Activated T-cell treated with anti-CD3 and anti-CD28 coated beads, Interleukin-2, amount 50 U/mL, for 24 hours (primary cell): ENCODE results near the gene NPHP1.
"Not testable (repeated sequence)": the region's sequence is repeated elsewhere in the genome, so short reads cannot be mapped to it uniquely, and the experiment has no call there.

Source experiments
- DNase-seq: peaks from one replicate; pipeline ENCODE4 v3.0.0-alpha.2; 2020
- H3K27ac Mint-ChIP-seq: 2 replicates; pipeline ENCODE4 v1.8.0; 2020; ENCODE audit warnings: mild to moderate bottlenecking, mixed read lengths
- H3K27me3 Mint-ChIP-seq: 2 replicates; pipeline ENCODE4 v1.8.0; 2020; ENCODE audit warnings: mixed read lengths
- H3K36me3 Mint-ChIP-seq: 2 replicates; pipeline ENCODE4 v1.8.0; 2020; ENCODE audit warnings: low read depth, mixed read lengths
- H3K4me1 Mint-ChIP-seq: 2 replicates; pipeline ENCODE4 v1.8.0; 2020; ENCODE audit warnings: low read depth, mixed read lengths
- H3K4me3 Mint-ChIP-seq: 2 replicates; pipeline ENCODE4 v1.8.0; 2020; ENCODE audit warnings: mild to moderate bottlenecking, moderate library complexity, mixed read lengths
- H3K9me3 Mint-ChIP-seq: 2 replicates; pipeline ENCODE4 v1.8.0; 2020; ENCODE audit warnings: mixed read lengths

The NPHP1 gene

DNA sequence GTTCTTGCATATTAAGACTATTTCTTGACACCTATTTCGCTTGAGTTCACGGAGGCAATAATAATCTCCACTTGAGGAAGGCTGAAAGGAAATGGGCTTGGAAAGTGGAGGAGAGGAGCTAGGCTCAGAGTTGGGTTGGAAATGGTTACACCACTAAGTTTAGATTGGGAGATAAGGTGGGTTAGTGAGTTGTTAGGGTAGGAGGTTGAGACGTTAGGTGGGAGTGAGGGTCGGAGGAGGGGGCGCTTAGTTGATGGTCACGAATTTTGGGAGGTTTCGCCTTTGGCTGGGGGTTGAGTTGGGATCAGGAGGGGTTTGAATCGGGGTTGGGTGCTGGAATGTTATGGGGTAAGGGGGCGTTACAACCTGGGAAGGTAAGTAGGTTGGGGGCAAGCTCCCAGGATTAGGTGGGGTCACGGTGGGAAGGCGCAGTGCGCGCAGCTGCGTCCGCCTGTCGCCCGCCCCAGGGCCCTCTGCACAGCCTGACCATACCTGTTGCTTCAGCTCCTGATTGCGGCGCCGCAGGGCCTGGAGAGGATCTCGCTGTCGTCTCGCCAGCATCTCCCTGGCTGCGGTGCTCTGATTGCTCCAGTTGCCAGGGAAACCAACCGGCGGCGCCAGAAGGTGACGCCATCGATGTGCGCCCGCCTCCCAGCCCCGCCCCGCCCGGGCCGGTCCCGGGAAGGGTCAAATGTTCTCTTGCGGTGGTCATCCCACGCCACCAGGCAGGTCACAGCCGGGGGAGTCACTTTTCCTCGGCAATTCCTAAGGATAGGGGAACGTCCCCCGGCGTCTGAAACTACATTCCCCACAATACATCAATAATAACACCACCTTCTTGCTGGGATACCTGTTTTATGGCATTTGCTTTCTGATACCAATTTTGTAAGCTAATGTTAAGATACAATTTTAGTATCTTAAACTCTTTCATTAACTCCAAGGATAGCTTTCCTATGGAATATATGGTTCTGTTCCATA lies at the start of gene NPHP1:
Gene NPHP1, minus strand, starts transcription at position 606 of the 978 bp plus-strand sequence. Its CDS starts 45 bp downstream, at position 561.
- Mint-ChIP-seq H3K36me3 (peaks cover 26% of the 10 kb centered on the region), H3K4me1 (peaks cover 28% of the 10 kb centered on the region), H3K27ac (peak within 1 kb of the TSS; percentile 83), H3K27me3 (no peaks in the 10 kb centered on the region), H3K4me3 (peak within 1 kb of the TSS; percentile 86), H3K9me3 (no peaks in the 10 kb centered on the region)
- peak; percentile 92 for DNase-seq

DNA sequence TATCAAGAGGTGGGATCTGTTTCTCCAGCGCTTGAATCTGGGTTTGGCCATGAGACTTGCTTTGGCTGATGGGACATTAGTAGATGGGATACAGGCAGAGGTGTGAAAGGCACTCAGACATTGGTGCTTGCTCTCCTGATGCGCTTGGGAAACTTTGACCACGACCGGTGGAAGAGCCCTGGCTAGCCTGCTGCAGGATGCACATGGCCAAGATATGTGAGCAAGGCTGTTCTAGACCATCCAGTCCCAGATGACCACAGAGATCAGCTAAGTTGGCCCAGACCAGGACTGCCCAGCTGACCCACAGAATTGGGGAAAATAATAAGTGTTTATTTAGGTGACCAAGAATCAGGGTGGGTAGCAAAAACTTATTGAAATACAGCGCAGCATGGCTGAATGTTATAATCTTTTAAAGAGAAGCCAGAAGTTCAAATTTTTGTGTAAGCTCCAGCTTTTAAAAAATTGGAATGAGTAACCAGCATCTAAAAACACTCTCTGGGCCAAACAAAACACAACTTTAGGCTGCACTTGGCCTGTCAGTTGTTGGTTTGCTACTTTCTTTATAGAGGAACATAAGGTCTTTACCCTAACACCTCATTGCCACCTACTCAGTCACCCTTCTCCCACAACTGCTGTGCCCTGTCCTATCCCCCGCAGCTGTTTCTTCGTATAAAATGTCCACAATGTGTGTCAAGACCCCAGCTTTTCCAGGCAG lies 43.4 kb upstream of the NPHP1 start:
- H3K4me3 Mint-ChIP-seq, H3K4me1 Mint-ChIP-seq, H3K27me3 Mint-ChIP-seq, DNase-seq, H3K36me3 Mint-ChIP-seq, H3K27ac Mint-ChIP-seq, H3K9me3 Mint-ChIP-seq: not testable (repeated sequence)

DNA sequence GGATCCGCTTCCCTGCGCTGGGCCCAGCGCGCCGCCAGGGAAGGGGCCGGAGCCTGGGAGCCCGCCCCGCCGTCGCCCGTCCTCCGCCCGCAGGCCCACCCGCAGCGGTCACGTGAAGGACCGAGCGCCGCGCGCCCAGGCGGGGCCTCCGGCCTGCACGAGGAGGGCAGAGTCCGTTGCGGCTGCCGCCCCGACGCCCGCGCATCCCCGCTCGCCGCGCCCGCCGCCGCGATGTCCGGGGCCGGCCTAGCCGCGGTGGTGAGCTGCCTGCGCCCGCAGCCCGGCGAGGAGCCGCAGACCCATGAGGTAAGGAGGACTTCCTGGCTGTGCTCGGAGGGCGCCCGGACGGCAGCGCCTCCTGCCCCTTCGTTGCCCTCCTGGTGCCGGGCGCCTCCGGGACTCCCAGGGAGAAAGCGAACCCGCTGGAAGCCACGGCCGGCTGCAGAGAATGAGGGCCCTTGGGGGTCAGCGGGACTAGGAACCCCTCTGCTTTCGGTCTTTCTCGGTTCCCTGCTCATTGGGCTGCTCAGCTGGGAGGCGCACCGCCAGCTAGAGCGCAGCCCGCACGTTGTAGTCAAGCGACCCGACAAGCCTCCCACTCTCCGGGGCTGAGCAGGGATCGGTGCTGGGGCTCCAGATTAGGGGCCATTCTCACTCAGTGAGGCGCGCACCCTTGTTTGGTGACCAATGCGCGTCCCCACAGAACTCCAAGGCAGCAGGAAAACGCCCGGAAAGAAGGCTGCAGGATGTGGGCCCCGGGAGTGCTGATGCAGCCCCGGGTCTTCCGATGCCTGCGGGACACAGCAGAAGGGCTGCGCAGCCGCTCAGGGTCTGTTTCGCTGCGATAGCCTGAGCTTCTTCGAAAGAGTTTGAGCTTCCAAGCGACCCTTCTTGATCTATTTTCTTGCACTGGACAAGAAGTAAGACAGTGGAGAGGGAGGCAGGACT lies 40.9 kb upstream of the NPHP1 start:
- not testable (repeated sequence) for DNase-seq, H3K4me3 Mint-ChIP-seq, H3K9me3 Mint-ChIP-seq, H3K36me3 Mint-ChIP-seq, H3K27ac Mint-ChIP-seq, H3K4me1 Mint-ChIP-seq, H3K27me3 Mint-ChIP-seq

GRCh38 chr2:110243283-110243682 lies 38.5 kb upstream of the NPHP1 start:
- H3K27me3 Mint-ChIP-seq, H3K4me1 Mint-ChIP-seq, H3K36me3 Mint-ChIP-seq, DNase-seq, H3K27ac Mint-ChIP-seq, H3K9me3 Mint-ChIP-seq, H3K4me3 Mint-ChIP-seq: not testable (repeated sequence)

DNA sequence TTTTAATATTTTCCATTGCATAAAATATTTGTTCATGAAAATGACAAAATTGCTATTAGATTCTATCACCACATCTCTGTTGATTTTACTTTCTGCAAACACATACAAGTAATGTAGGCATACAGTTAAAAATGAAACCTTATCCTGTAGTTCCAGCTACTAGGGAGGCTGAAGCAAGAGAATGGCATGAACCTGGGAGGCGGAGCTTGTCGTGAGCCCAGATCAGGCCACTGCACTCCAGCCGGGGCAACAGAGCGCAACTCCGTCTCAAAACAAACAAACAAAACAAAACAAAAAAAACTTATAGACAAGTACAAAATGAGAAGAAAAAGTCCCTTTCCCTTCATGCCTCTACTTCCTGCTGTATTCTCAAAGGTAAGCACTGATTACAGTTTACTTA lies 29.7 kb upstream of the NPHP1 start:
- H3K9me3 Mint-ChIP-seq, DNase-seq, H3K4me3 Mint-ChIP-seq, H3K27me3 Mint-ChIP-seq, H3K27ac Mint-ChIP-seq, H3K36me3 Mint-ChIP-seq, H3K4me1 Mint-ChIP-seq: not testable (repeated sequence)

GRCh38 chr2:110229886-110230285 lies 25.1 kb upstream of the NPHP1 start:
- H3K36me3 Mint-ChIP-seq, H3K4me3 Mint-ChIP-seq, H3K4me1 Mint-ChIP-seq, DNase-seq, H3K27ac Mint-ChIP-seq, H3K9me3 Mint-ChIP-seq: not testable (repeated sequence)
- H3K27me3 Mint-ChIP-seq: peaks cover 24% of the 10 kb centered on the region

GRCh38 chr2:110222626-110223025 lies 17.8 kb upstream of the NPHP1 start:
- not testable (repeated sequence) for H3K36me3 Mint-ChIP-seq, H3K4me1 Mint-ChIP-seq, H3K4me3 Mint-ChIP-seq, H3K27ac Mint-ChIP-seq, DNase-seq, H3K9me3 Mint-ChIP-seq
- H3K27me3 Mint-ChIP-seq: peaks cover 69% of the 10 kb centered on the region

DNA sequence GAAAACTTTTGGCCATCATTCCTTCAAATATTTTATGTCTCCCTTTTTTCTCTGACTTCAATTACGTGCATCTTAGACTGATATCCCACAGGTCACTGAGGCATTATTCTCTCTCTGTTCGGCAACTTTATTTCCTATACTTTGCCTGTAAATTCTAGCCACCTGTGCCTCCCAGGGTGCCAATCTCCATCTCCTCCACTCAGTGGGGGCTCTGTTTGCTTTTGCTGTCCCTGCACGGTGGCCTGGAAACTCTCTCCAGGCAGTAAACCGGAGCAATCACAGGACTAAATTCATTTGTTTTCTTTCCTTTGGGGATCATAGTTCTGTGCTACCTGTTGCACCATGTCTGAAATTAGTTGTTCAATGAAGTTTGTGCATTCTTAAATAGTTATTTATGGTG lies 17.1 kb upstream of the NPHP1 start:
- H3K4me1 Mint-ChIP-seq: no peaks in the 10 kb centered on the region
- DNase-seq: no peak
- no peak overlapping the region for H3K4me3 Mint-ChIP-seq
- no peaks in the 10 kb centered on the region for H3K36me3 Mint-ChIP-seq
- peaks cover 63% of the 10 kb centered on the region for H3K27me3 Mint-ChIP-seq
- no peaks in the 10 kb centered on the region for H3K9me3 Mint-ChIP-seq
- no peak overlapping the region for H3K27ac Mint-ChIP-seq

- H3K4me3 Mint-ChIP-seq: no peak overlapping the region
- no peak overlapping the region for H3K27ac Mint-ChIP-seq
- no peaks in the 10 kb centered on the region for H3K9me3 Mint-ChIP-seq
- no peaks in the 10 kb centered on the region for H3K36me3 Mint-ChIP-seq
- peaks cover 70% of the 10 kb centered on the region for H3K27me3 Mint-ChIP-seq
- no peak for DNase-seq
- no peaks in the 10 kb centered on the region for H3K4me1 Mint-ChIP-seq
These were observed 15.4 kb upstream of the NPHP1 start for GRCh38 chr2:110220190-110220564.

GRCh38 chr2:110219496-110220189 lies 14.8 kb upstream of the NPHP1 start:
- H3K36me3 Mint-ChIP-seq: no peaks in the 10 kb centered on the region
- DNase-seq: no peak
- H3K4me3 Mint-ChIP-seq: no peak overlapping the region
- no peaks in the 10 kb centered on the region for H3K4me1 Mint-ChIP-seq
- H3K9me3 Mint-ChIP-seq: no peaks in the 10 kb centered on the region
- H3K27ac Mint-ChIP-seq: no peak overlapping the region
- peaks cover 74% of the 10 kb centered on the region for H3K27me3 Mint-ChIP-seq

GRCh38 chr2:110218889-110219288 lies 14.1 kb upstream of the NPHP1 start:
- not testable (repeated sequence) for DNase-seq, H3K27ac Mint-ChIP-seq, H3K4me3 Mint-ChIP-seq, H3K4me1 Mint-ChIP-seq, H3K36me3 Mint-ChIP-seq, H3K9me3 Mint-ChIP-seq
- peaks cover 77% of the 10 kb centered on the region for H3K27me3 Mint-ChIP-seq

GRCh38 chr2:110216803-110217202 lies 12.0 kb upstream of the NPHP1 start:
- DNase-seq: no peak
- peaks cover 9% of the 10 kb centered on the region for H3K9me3 Mint-ChIP-seq
- peaks cover 8% of the 10 kb centered on the region for H3K36me3 Mint-ChIP-seq
- H3K27ac Mint-ChIP-seq: no peak overlapping the region
- H3K4me3 Mint-ChIP-seq: no peak overlapping the region
- peaks cover 69% of the 10 kb centered on the region for H3K27me3 Mint-ChIP-seq
- H3K4me1 Mint-ChIP-seq: peaks cover 4% of the 10 kb centered on the region

GRCh38 chr2:110216199-110216598 lies 11.4 kb upstream of the NPHP1 start:
- Mint-ChIP-seq H3K4me3 (no peak overlapping the region), H3K9me3 (peaks cover 9% of the 10 kb centered on the region), H3K36me3 (peaks cover 12% of the 10 kb centered on the region), H3K27me3 (peaks cover 63% of the 10 kb centered on the region), H3K4me1 (peaks cover 8% of the 10 kb centered on the region), H3K27ac (no peak overlapping the region)
- DNase-seq: no peak
